ENCODE data around the gene CALD1.

The CALD1 gene

DNA sequence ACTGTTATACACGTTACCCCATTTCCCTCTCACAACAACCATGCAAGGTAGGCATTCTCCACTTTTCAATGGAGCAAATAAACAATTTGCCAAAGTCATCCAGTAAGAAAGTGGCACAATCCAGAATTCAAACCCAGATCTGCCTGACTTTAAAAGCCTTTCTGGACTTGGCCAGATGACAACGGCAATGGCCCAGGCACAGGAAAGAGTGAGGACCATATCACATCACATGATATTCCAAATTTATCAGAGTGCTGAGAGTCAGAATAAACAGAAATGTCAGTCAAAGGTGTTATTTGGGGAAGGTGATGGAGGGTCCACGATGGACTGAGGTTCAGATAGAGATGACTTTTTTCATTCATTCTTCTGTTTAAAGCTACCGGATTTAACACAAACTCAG, 48.0 kb downstream of the CALD1 start:
- no peak for DNase-seq (ENCODE audit: low read depth, low spot score)

DNA sequence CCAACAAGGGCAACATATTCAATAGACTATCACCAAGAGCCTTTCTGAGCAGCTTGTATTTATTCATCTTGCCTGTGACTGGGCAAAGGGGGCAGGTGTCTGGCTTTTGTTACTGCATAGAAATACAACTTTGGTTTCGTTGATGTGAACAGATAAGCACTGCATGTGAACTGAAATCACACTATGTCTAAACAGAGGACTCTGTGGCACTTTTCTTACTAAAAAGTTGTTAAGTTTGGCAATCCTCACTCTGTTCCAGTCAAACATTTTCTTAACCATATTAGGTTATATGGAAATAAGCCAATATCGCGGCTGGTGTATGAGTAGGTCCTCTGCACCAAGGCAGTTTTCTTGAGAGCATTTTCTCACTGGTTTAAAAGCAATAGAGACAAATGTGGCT, 48.5 kb downstream of the CALD1 start:
- DNase-seq (ENCODE audit: low read depth, low spot score), result no peak

DNA sequence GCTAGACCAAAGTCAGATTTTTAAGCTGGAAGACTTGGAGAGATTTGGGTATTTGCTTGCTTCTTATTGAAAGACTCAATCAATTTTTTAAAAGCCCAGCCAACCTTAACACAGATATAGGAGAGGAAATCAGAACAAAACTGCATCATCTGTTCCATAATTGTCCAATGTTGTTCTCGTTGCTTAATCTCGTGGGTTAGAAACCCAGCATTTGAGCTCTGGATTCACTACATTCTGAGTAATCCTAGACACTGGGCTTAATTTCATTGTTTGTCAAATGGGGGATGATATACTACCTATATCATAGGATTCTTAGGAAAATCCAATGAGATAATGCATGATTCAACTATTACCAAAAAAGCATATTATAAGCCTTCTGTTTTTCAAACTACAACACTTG, 48.9 kb downstream of the CALD1 start:
- DNase-seq (ENCODE audit: low read depth, low spot score), result no peak

DNA sequence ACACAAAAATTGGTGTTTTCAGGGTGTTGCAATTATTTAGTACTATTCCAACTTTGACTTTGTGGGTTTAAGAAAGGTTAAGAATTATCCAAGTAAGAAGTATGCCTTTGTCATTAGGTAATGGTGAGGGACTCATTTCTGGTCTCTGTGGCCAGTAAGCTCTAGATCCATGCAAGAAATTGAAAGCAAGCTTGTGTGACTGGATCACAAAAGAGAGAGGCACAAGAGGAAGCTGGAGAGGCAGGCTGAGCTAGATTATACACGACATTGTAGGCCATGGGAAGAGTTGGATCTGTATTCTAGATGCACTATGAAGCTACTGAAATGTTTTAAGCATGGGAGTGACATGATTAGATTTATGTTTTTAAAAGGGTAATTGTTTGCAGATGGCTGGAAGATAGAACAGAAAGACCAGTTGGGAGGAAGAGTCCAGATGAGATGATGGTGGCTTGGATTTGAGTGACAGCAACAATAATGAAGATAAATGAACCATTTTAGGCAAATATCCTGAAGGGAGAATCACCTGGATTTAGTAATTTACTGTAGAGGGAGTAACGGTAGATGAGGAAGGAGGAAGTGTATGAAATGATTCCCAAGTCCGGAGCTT, 50.0 kb downstream of the CALD1 start:
- DNase-seq (ENCODE audit: low read depth, low spot score), result no peak

DNA sequence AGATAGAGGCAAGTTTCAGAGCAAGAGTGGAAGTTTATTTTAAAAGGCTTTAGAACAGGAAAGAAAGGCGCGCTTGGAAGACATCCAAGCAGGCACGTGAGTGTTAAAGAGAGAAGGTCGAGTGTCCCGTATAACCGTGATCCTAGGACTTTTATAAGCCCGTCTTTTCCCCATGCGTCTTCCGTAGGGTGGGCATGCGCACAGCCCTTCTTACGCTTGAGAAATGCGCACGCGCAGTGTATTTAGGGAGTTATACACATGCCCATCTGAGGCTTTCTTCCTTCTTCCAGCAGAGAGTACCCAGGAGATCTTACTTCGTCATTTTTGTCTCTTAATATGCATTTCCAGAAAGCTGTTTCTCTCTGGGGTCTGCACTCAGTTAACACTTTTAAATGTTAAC, 52.4 kb downstream of the CALD1 start:
- DNase-seq (ENCODE audit: low read depth, low spot score), result no peak

DNA sequence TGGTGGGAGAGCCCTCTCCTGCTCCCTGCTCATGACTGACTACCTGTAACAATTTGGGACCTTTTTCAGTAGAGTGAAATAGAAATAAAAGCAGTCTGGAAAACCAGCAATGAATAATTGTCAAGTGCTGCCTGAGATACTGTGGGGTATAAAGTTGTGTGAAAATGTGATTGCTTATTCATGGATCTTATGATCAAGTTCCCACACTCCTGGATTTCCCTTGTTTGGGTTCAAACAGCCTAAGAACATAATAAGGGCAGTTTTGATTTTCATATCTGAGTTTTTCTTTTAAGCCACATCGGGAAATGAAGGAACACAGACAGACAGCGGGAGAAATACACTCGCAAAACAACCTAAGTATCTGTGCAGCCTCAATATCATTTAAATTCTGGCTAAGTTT, 52.9 kb downstream of the CALD1 start:
- DNase-seq (ENCODE audit: low read depth, low spot score), result no peak

DNA sequence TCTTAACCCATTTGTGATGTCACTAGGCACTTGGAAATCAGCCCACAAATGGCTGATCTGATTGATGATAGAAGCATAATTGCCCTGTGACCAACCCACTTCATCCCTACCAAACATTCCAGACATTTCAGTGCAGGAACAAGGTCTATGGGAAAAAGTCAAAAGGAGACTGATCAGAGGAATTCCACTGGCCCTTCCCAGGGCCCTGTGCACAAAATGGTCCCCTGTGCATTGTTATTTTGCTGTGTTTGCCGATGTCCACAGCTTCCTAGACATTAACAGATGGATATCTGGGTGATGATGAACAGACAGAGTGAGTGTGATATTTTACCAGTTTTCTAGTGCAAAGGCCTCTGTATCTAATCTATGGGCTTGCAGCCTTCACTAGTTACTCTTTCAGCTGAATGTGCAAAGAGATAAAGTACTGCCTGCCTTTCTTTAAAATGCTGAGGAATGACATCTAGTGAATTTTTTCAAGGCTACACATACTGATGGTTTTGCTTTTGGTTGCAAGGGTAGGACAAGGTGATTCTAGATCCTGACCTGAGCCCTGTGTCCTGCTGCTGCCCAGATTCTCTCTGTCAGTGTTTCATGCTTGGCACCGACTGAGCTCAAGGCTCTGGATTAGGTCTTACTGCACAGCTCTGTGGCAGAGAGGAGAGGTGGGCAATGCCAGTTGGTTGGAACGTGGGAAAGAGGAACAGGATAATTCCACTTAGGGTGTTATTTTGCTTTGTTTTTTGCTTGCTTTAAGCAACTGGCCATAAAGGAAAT, 55.4 kb downstream of the CALD1 start:
- no peak for DNase-seq (ENCODE audit: low read depth, low spot score)

DNA sequence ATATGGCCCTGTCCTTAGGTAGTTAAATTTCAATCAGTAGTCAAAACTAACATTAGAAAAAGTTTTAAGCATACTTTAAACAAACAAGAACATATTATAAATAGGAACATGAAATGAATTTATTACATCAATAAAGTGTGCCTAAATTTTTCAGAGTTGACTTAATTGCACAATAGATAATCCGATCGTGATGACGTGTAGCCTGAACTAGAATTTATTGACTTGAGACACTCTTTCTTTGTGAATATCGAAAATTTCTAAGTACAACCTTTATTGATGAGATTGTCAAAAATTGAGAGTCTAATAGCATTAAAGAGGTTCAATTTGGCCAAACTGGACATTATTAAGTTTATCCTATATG, 56.0 kb downstream of the CALD1 start:
- DNase-seq (ENCODE audit: low read depth, low spot score), result no peak

DNA sequence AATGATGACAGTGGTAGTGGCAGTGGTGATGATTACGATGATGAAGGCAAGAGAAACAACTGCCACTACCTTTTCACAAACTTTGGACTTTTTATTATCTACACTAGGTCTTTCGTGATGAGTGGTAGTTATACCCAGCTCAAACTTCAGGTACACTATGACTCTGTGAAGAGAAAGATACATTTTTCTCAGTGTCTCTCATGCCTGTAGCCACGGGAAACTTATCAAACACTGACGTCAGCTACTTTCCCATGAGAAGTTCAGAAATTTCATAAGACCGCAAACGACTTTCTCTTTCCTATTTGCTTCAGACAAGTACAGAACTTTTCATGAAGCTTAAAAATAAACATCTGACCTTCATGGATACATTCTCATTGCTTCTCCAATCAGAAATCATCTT, 57.0 kb downstream of the CALD1 start:
- no peak for DNase-seq (ENCODE audit: low read depth, low spot score)

DNA sequence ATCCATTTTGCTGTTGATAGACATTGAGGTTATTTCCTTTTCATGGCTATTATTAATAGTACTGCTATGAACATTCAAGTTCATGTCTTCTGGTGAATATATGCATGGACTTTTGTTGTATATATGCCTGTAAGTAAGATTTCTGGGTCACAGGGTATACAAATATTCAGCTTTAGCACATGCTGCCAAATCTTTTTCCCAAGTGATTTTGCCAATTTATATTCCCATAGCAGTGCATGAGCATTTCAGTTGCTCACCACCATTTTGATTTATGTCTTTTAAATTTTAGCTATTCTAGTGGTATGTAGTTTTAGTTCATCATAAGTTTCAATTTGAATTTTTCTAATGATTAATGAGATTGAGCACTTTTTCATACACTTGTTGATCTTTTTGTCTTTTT, 59.9 kb downstream of the CALD1 start:
- DNase-seq (ENCODE audit: low read depth, low spot score), result no peak

DNA sequence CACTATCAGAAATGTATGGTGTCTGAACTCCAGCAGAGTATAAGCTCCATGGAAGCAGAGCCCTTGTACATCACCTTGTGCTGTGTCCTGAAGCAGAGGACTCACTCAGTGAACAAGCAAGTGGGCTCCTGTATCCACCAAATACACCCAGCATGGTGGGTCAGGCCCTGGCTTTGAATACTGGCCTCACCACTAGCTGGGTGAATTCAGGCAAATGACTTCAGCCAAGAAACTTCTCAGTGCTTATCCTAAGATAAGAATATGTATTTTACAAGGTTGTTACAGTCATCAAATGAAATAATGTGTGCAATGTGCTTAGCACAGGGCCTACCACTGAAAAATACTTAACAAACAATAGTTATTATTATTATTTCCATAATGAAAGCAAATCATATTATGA, 62.6 kb downstream of the CALD1 start:
- DNase-seq (ENCODE audit: low read depth, low spot score), result no peak

DNA sequence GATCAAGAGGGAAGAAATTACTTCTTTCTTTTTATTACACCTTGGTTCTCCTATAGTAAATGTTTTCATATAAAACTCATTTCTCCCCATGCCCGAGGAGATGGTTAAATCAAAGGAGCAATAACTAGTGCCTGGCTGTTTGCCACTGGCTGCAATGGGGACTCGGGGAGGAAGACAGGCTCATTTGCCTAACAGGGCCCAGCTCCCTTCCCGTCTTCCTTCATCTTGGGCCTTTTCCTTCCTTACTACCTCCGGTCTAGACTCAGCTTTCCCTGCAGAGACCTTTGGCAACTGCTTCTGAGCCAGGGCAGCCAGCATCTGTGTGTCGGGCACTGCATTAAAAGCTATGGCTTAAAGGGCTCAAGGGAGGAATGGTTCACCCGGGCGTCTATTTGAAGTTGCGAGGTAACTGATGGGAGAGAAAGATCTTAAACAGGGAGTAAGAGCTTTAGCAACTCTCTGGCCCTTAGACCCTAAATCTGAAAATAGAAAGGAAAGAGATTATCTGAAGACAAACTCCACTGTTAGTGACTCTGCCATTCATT, 63.5 kb downstream of the CALD1 start:
- DNase-seq (ENCODE audit: low read depth, low spot score), result no peak

DNA sequence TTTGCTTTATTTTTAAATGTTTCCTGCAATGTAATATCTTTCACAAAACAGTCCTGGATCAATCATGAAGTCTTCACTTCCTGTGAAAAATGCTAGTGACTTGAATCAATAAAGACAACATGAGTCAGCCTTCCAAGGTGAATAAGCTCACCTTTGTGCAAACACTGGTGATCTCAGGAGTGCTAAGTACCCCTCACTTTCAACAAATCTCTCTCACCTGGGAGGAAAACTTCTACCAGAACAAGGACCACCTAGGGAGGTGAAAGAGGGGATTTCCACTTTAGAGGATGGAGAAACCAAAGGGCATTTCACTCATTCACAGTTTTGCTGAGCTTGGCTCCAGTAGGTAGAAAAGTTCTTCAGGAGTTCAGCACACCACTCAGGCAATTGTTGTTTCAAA, 64.8 kb downstream of the CALD1 start:
- DNase-seq (ENCODE audit: low read depth, low spot score), result no peak

DNA sequence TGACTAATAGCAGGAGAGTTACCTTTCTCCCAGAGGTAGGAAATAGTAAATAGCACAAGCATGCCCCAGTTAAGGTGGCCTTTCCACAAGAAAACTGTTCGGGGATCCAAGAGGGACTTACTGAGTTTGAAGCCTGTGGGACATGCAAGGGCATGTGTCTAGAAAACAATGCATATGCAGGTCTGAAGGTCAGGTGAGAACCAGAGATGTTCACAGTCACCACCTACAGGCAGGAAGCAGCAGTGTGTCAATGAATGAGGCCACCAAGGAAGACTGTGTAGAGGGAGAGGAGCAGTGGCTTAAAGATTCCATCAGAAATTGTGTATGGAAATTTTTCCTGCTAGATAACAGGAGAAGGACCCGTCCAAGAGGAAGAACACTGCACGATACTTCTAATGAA, 66.0 kb downstream of the CALD1 start:
- DNase-seq (ENCODE audit: low read depth, low spot score), result no peak

DNA sequence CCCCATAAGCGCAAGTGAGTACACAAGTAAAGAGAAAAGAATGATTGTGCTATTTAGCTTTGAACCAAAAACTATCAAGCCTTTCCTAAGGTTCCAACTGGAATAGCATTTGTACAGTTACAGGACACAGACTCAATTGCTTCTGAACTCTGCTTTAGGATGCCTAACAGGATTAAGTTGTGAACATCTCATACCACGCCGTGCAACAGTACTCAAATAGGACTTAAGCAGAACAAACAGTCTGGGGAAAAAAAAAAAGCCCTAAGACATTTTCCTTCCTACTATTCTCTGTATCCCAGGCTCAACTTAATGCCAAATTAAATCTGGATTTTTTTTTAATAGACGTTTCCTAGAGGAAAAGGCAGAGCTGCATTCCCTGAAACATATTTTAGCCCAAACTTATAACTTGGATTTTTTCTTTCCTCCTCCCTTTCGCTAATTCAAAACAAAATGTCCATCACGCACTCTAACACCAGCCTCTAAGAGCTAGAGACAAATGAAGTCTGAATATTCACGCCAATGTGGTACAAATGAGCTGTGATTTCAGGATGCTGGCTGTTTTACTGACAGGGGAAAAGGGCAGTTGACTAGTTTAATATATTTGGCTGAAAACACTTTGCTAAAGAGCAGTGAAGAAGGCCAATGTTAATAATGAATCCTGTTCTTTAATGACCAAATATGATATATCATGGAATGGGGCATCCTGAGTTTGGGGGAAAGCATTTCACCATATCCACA, 68.6 kb downstream of the CALD1 start:
- no peak for DNase-seq (ENCODE audit: low read depth, low spot score)

DNA sequence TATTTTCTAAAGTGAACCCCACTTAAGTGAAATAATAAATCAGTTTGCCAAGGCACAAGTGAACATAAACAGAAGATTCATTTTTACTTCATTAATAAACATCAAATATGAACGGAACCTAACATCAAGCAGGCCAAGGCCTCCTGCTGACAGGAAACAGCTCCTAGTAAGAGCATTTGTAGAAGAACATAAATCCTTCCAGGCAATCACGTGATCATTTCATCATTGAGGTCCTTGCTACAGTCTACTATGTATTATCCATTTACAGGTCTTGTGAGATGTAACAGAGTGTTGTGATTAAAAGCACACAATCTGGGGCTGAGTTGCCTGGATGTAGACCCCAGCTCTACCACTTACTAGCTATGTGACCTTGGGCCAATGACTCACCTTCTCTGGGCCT, 70.6 kb downstream of the CALD1 start:
- DNase-seq (ENCODE audit: low read depth, low spot score), result no peak

DNA sequence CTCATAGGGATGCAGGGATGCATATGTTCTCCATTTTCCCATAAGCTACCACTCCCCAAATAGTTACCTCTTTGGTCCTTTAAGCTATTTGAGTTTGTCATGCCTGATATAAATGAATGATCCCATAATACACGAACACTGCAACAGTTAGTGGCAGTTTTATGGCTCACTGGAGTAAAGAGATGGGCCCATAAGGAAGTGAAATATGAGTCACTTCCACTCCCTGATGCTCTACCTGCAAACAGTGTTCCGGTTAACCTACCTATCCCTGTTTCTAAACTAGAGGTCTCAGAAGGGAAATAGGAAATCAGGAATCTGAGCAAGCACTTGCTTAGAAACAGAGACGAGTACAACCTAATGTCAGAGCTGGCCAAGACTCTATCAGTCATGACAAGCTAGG, 71.7 kb downstream of the CALD1 start:
- DNase-seq (ENCODE audit: low read depth, low spot score), result no peak

DNA sequence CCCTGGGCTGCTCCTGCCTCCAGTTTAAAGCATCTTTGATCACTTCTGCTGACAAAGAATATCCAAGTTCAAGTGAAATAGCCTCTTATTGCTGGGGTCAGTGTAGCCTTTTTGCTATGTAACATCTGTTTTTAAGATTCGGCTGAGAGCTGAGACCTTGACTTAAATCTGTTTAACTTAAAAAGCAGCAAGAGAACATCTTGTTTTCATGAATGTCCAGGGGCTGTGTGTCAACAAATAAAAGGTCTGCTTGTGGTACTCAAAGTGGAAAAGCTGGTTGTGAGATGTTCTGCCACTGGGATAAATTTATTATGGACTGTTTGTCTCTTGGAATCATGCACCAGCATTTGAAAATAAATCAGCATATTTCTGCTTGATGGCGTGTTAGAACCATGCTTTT, 73.2 kb downstream of the CALD1 start:
- no peak for DNase-seq (ENCODE audit: low read depth, low spot score)

DNA sequence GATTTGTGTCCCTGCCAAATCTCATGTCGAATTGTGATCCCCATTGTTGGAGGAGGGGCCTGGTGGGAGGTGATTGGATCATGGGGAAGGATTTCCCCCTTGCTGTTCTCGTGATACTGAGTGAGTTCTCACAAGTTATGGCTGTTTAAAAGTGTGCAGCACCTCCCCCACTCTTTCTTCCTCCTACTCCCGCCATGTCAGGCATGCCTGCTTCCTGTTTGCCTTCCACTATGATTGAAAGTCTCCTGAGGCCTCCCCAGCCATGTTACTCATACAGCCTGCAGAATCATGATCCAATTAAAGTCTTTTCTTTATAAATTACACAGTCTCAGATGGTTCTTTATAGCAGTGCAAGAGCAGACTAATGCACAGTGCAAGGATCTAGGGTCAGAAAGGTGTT, 75.4 kb downstream of the CALD1 start:
- DNase-seq (ENCODE audit: low read depth, low spot score), result no peak

DNA sequence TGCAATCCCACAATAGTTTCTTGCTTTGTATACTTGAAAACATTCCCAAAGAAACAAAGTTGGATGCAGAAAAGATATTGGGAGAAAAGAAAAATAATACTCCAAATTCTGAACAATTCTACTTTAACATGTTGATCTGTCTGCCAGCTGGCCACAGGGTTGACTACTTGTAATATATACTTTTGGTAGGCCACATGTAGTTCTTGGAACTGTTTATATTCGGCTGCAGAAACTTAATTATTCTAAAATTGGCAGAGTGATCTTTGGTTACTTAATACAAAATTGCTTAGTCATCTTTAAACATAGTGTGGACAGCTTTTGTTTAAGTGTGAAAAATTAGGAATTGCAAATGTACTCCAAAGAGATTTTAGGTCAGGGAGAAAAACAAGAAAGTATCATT, 76.0 kb downstream of the CALD1 start:
- DNase-seq (ENCODE audit: low read depth, low spot score), result no peak

DNA sequence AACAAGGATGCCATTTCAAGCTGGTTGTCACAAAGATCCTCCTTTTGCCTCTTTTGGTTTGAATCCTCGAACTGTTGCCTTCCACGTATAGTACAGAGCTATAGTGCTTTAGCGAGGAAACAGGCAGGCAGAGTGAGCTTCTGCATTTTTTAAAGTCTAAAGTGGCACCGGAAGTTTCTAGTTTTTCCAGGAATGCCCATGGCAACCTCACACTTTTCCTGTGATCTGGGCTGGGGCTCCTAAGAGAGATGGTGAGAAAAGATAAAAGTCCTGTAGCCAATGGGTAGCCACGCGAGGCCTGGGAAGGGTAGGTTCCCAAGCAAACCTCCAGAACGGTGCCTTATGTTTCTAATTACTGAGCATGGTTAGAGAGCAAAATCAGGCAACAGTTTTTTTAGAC, 76.7 kb downstream of the CALD1 start:
- no peak for DNase-seq (ENCODE audit: low read depth, low spot score)

DNA sequence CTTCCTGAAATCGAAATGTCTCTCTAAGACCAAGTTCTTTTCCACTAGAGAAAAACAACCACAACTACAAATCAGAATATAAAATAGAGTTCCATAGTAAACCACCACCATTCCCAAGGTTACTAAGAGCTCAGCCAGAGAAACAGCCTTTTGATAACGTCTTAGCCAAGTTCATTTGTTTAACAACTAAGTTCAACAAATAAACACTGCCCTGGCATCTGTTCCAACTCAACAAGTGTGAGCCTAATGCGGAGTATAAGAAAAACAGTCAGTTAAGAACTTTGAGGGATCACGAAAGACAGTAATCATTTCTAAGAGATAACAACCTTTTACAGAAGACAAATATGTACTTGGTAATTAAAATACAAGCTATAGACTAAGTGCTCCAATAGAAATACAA, 77.3 kb downstream of the CALD1 start:
- no peak for DNase-seq (ENCODE audit: low read depth, low spot score)

DNA sequence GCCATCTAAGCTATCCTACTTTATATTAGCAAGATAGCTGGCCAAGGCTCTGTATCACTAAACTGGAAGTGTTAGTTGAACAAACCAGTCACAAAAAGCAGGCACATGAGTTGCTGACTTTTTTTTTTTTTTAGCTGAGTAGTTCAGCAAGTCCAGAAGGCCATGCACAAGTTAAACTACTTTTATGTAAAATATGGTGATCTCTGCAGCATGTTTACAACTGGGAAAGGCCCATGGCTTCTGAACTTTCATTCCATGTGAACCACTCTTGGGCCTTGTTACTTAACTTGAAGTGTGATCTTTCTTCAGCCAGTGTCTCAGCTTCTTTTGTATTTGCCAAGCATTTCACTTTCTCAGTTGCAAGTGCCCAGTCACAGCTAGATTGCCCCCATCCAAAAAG, 78.5 kb downstream of the CALD1 start:
- DNase-seq (ENCODE audit: low read depth, low spot score), result no peak

Measured in activated naive CD8-positive, alpha-beta T cell treated with anti-CD3 and anti-CD28 coated beads, Interleukin-2, amount 50 U/mL, for 16 hours (primary cell).